HepG2 (cell line): ENCODE results near the gene DCAKD. TPM values are rescaled to one million over a fixed set of nuclear protein-coding genes. Genes with fewer than 3 reads are reported as not detected.

Experiments
- BRF2 ChIP-seq: sonication (generic); formaldehyde crosslinking; IDR thresholded peaks from 2 replicates; pipeline ENCODE4 v1.8.1; 2022; ENCODE audit warnings: mild to moderate bottlenecking, missing genetic modification reagents
- CCDC6 ChIP-seq: sonication (generic); formaldehyde crosslinking; IDR thresholded peaks from 2 replicates; pipeline ENCODE4 v1.8.1; 2022; ENCODE audit warnings: mild to moderate bottlenecking, missing genetic modification reagents, moderate library complexity
- FOSL2 ChIP-seq: sonication (generic); formaldehyde crosslinking; IDR thresholded peaks from 2 replicates; pipeline ENCODE4 v1.4.0; 2020; ENCODE audit warnings: missing genetic modification reagents
- HNRNPLL ChIP-seq: fragments of 200-400 bp; formaldehyde crosslinking; IDR thresholded peaks from 2 replicates; pipeline ENCODE4 v1.6.1; 2017; ENCODE audit warnings: mild to moderate bottlenecking, low read depth, low read length; ENCODE audit not compliant: poor library complexity, severe bottlenecking
- KLF6 ChIP-seq: IDR thresholded peaks from 2 replicates; pipeline ENCODE4 v1.8.0; 2016; ENCODE audit warnings: missing biosample characterization, missing genetic modification reagents
- MEIS2 ChIP-seq: sonication (generic); formaldehyde crosslinking; IDR thresholded peaks from 2 replicates; pipeline ENCODE4 v1.9.0; 2021; ENCODE audit warnings: mild to moderate bottlenecking, missing genetic modification reagents
- MTA1 ChIP-seq: sonication (generic); formaldehyde crosslinking; IDR thresholded peaks from 2 replicates; pipeline ENCODE4 v1.4.0; 2020; ENCODE audit warnings: missing genetic modification reagents, mild to moderate bottlenecking, borderline replicate concordance
- NFIB ChIP-seq: sonication (generic); formaldehyde crosslinking; IDR thresholded peaks from 2 replicates; pipeline ENCODE4 v1.9.0; 2021; ENCODE audit warnings: missing genetic modification reagents, mild to moderate bottlenecking, borderline replicate concordance
- NFKB2 ChIP-seq: sonication (generic); formaldehyde crosslinking; IDR thresholded peaks from 2 replicates; pipeline ENCODE4 v1.4.0; 2020; ENCODE audit warnings: missing genetic modification reagents, borderline replicate concordance
- NKX3-1 ChIP-seq: sonication (generic); formaldehyde crosslinking; IDR thresholded peaks from 2 replicates; pipeline ENCODE4 v1.5.0; 2020; ENCODE audit warnings: missing genetic modification reagents
- NR2F6 ChIP-seq, 2 experiments: IDR thresholded peaks; 2 replicates each; pipeline ENCODE4 v1.6.1; 2016; ENCODE audit warnings: antibody characterized with exemption in 1 of 2, mild to moderate bottlenecking in 1 of 2
- NRL ChIP-seq: sonication (generic); formaldehyde crosslinking; IDR thresholded peaks from 2 replicates; pipeline ENCODE4 v1.5.0; 2020; ENCODE audit warnings: missing genetic modification reagents, mild to moderate bottlenecking, moderate library complexity, borderline replicate concordance
- PCBP2 ChIP-seq: fragments of 200-400 bp; formaldehyde crosslinking; optimal IDR thresholded peaks from 2 replicates; pipeline ENCODE3; 2018; ENCODE audit warnings: low read length, low read depth; ENCODE audit not compliant: poor library complexity, severe bottlenecking
- PLRG1 ChIP-seq: fragments of 450-650 bp; conservative IDR thresholded peaks from 2 replicates; pipeline ENCODE4 v1.6.1; 2016
- SAFB2 ChIP-seq: sonication (generic); formaldehyde crosslinking; IDR thresholded peaks from 2 replicates; pipeline ENCODE4 v1.5.1; 2020; ENCODE audit warnings: missing genetic modification reagents, low read depth, mild to moderate bottlenecking, borderline replicate concordance
- SIN3B ChIP-seq: fragments of 150-350 bp; IDR thresholded peaks from 2 replicates; pipeline ENCODE4 v1.6.1; 2014; ENCODE audit warnings: low read length
- SRY ChIP-seq: sonication (generic); formaldehyde crosslinking; IDR thresholded peaks from 2 replicates; pipeline ENCODE4 v1.8.0; 2022; ENCODE audit warnings: mild to moderate bottlenecking, missing genetic modification reagents
- TEF ChIP-seq: sonication (generic); formaldehyde crosslinking; IDR thresholded peaks from 2 replicates; pipeline ENCODE4 v1.5.0; 2020; ENCODE audit warnings: missing genetic modification reagents
- TFE3 ChIP-seq: IDR thresholded peaks from 2 replicates; pipeline ENCODE4 v1.6.1; 2016
- WIZ ChIP-seq: sonication (generic); formaldehyde crosslinking; IDR thresholded peaks from 2 replicates; pipeline ENCODE4 v1.5.1; 2020; ENCODE audit warnings: mild to moderate bottlenecking, missing genetic modification reagents
- ZBTB26 ChIP-seq: IDR thresholded peaks from 2 replicates; pipeline ENCODE4 v1.6.1; 2016; ENCODE audit warnings: missing compliant biosample characterization, missing genetic modification reagents, borderline replicate concordance
- ZNF260 ChIP-seq: sonication (generic); formaldehyde crosslinking; IDR thresholded peaks from 2 replicates; pipeline ENCODE4 v1.4.0; 2020; ENCODE audit warnings: missing genetic modification reagents, low read depth, mild to moderate bottlenecking, borderline replicate concordance
- ZNF337 ChIP-seq: sonication (generic); formaldehyde crosslinking; IDR thresholded peaks from 2 replicates; pipeline ENCODE4 v1.5.1; 2020; ENCODE audit warnings: missing genetic modification reagents, low read depth, mild to moderate bottlenecking, borderline replicate concordance
- ZNF550 ChIP-seq: sonication (generic); formaldehyde crosslinking; IDR thresholded peaks from 2 replicates; pipeline ENCODE4 v1.4.0; 2020; ENCODE audit warnings: mild to moderate bottlenecking, missing genetic modification reagents, borderline replicate concordance
- ZNF558 ChIP-seq: sonication (generic); formaldehyde crosslinking; IDR thresholded peaks from 2 replicates; pipeline ENCODE4 v1.9.0; 2022; ENCODE audit warnings: mild to moderate bottlenecking, missing genetic modification reagents, borderline replicate concordance
- ZNF576 ChIP-seq: sonication (generic); formaldehyde crosslinking; IDR thresholded peaks from 2 replicates; pipeline ENCODE4 v1.4.0; 2020; ENCODE audit warnings: mild to moderate bottlenecking, missing genetic modification reagents
- ZNF577 ChIP-seq: sonication (generic); formaldehyde crosslinking; IDR thresholded peaks from 2 replicates; pipeline ENCODE4 v1.4.0; 2020; ENCODE audit warnings: mild to moderate bottlenecking, low read depth, missing genetic modification reagents, borderline replicate concordance
- ZNF746 ChIP-seq: sonication (generic); formaldehyde crosslinking; IDR thresholded peaks from 2 replicates; pipeline ENCODE4 v1.8.0; 2022; ENCODE audit warnings: mild to moderate bottlenecking, missing genetic modification reagents
- polyA plus RNA-seq, 8 experiments: library from polyadenylated mRNA; depleted of rRNA in 3 of 8; stranded (reverse) in 7 of 8; unstranded in 1 of 8; fragments of >200 nt; fragmentation: Illumina TruSeq in 4 of 8; extraction: Trizol in 4 of 8; gene quantifications; 2 replicates each; pipeline versions ENCODE4 v1.2.1 to v1.2.3, GENCODE V29; 2011 to 2016; ENCODE audit warnings: low read depth in 4 of 8, missing spikeins in 1 of 8, mixed read lengths in 1 of 8; ENCODE audit not compliant: insufficient read depth in 1 of 8
- total RNA-seq, 5 experiments: library from RNA; depleted of rRNA; stranded (reverse); fragments of >200 nt; fragmentation: Illumina TruSeq; extraction: Trizol; gene quantifications; 2 replicates each; pipeline ENCODE4 v1.2.3, GENCODE V29; 2016; ENCODE audit warnings: low read depth in 1 of 5

DCAKD gene
- total and polyA plus RNA-seq, 2 of the 13 experiments (the other 11 are each of a cell fraction or from before 2014, with no cell fraction given): 25.9 to 29.2 TPM

GRCh38 chr17:45060382-45060796 lies 9.0 kb upstream of the DCAKD start (continued):
- TF ChIP-seq ZNF550 (CRISPR knock-in tag) (no peak), NKX3-1 (CRISPR knock-in tag) (no peak; the same call in 1 of the 2 replicates), PCBP2 (no peak), NFKB2 (0 out of 2 replicates have a peak, but pooled peaks have one; percentile 36), SRY (no peak), ZNF337 (CRISPR knock-in tag) (no peak), SIN3B (no peak), NRL (CRISPR knock-in tag) (no peak), ZNF576 (CRISPR knock-in tag) (no peak), WIZ (CRISPR knock-in tag) (no peak), PLRG1 (no peak), ZBTB26 (CRISPR knock-in tag) (no peak; the same call in 1 of the 2 replicates), ZNF558 (CRISPR knock-in tag) (no peak; the same call in 1 of the 2 replicates), NFIB (no peak), TEF (CRISPR knock-in tag) (no peak; the same call in 1 of the 2 replicates), ZNF577 (CRISPR knock-in tag) (0 out of 2 replicates have a peak, but pooled peaks have one; percentile 63), KLF6 (CRISPR knock-in tag) (peak; percentile 15; the same call in 1 of the 2 replicates), MTA1 (CRISPR knock-in tag) (no peak), SAFB2 (no peak), BRF2 (CRISPR knock-in tag) (no peak), CCDC6 (CRISPR knock-in tag) (no peak), NR2F6 (IDR thresholded peaks at IDR 0.05) (no peak), NR2F6 (CRISPR knock-in tag; IDR thresholded peaks at IDR 0.05) (no peak), HNRNPLL (no peak), MEIS2 (CRISPR knock-in tag) (no peak), FOSL2 (CRISPR knock-in tag) (no peak), ZNF260 (CRISPR knock-in tag) (no peak), TFE3 (CRISPR knock-in tag) (no peak), ZNF746 (CRISPR knock-in tag) (no peak)
